GDM1 (cell line): ENCODE data around the gene MTRFR.
A peak's percentile ranks its signal among the peaks of the same experiment; 100 is the strongest.
"Not testable (repeated sequence)": the region's sequence is repeated elsewhere in the genome, so short reads cannot be mapped to it uniquely, and the experiment has no call there.

ENCODE experiments used
- DNase-seq: peaks from one replicate; lab custom pipeline; 2025; lab: John Stamatoyannopoulos, UW

MTRFR gene

DNA sequence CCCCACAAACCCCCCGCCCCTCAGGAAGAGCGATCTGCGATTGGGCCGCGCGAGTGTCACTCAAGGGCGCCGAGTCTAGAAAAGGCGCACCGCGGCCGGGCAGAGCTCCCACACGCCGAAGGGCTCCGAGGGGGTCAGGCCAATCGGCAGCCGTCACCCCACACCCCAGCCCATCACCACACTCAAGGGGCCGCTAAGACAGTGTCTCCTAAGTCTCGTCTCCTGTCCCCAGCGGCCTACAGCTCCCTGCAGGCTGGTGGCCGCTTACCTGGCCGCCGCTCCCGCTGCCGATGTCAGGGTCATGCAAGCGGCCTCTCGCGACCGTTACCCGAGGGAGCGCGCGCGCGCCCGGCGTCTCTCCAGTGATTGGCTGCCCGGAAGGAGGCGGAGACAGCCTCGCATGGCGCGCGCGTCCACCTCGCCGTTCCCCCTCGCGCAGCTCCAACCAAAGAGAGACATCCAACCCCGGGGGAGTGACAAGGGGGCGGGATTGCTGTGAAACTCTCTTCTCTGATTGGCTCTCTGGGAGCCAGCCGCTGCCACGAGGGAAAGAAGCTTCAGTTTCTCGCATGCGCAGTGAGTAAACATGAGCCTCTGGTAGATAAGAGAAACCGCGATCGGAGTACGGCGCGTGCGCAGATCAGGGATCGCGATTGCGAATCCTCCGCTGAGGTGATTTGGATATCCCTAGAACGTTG, at the start of gene MTRFR, which contains the start of gene MPHOSPH9:
MTRFR (plus strand) TSS at position 630 of the 698 bp plus-strand sequence. CDS start 20,239 bp downstream, outside the sequence.
MPHOSPH9 (minus strand) TSS at position 335 of the 698 bp plus-strand sequence. CDS start 2,777 bp downstream, outside the sequence.
- peak; percentile 99 for DNase-seq

GRCh38 chr12:123187637-123188036, 45.6 kb upstream of the MTRFR start:
- no peak for DNase-seq

DNA sequence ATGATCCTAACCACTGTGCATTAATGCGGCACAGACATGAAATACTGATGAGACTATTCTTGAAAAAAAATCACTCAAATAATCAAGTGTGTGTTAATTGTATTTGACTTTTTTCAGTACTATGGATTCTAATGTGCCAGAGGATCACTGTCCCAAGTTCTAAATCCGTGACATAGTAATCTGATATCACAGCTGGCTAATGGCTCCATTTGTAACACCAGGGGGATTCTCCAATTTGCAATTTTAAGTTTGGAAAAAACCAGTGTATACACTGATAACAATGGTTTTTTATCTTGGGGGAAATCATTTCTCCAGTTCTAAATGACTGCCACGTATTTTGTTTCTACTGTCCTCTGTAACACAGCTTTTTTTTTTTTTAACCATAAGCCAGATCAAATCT, 33.3 kb upstream of the MTRFR start:
- no peak for DNase-seq

GRCh38 chr12:123200414-123200813, 32.8 kb upstream of the MTRFR start:
- no peak for DNase-seq

DNA sequence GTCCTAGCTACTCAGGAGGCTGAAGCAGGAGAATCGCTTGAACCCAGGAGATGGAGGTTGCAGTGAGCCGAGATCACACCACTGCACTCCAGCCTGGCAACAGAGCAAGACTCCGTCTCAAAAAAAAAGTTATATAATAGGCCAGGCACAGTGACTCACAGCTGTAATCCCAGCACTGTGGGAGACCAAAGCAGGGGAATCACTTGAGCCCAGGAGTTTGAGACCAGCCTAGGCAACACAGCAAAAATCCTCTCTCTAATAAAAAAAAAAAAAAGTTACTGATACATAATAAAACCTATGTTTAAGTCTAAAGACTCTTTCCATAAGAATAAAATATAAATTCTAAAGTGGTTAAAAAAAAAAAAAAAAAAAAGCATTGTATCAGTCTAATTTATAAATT, 26.4 kb upstream of the MTRFR start:
- DNase-seq, result not testable (repeated sequence)

DNA sequence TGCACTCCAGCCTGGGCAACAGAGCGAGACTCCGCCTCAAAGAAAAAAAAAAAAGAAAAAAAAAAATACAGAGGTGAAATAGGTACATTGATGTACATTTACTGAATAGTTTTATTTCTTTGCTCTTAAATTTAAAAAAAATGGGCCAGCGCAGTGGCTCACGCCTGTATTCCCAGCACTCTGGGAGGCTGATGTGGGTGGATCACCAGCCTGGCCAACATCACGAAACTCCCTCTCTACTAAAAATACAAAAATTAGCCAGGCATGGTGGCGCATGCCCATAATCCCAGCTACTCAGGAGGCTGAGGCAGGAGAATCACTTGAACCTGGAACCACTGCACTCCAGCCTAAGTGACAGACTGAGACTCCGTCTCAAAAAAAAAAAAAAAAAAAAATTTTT, 25.4 kb upstream of the MTRFR start:
- not testable (repeated sequence) for DNase-seq

- DNase-seq, result peak; percentile 13
Measured at GRCh38 chr12:123223241-123223668, 10.0 kb upstream of the MTRFR start.

DNA sequence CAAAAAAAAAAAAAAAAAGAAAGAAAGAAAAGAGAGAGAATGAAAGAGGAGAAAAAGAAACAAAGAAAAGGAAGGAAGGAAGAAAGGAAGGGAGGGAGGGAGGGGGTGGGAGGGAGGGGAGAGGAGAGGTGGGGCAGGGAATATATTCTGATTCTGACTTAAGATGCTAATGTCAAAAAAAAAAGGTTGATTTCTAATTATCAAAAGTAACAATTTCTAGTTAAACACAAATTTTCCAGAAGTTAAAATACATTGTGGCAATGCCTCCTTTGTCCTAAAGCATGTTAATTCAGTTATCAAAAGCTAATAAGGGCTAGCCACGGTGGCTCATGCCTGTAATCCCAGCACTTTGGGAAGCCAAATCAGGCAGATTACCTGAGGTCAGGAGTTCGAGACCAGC, 7.8 kb upstream of the MTRFR start:
- no peak for DNase-seq

GRCh38 chr12:123227581-123228258, 5.5 kb upstream of the MTRFR start:
- DNase-seq, result no peak

GRCh38 chr12:123229051-123229450, 4.2 kb upstream of the MTRFR start:
- DNase-seq, result no peak

DNA sequence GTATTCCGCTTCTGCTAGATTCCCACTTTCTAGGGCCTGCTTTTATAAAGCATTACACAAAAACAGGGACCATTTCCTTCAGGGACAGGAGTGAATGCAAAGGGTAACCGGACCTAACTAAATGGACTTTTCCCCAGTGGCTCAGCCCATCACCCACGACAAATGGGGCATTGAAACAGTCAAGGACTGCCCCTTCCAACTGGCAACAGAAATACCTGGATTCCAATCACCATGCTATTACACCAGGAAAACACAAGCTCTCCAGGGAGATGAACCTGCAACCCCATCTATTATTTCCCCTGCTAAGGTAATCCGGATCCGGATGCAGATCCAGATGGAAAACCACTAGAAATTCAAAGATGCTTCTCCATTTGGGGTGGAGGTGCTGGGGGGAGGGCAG, 1.3 kb upstream of the MTRFR start:
- DNase-seq, result no peak

DNA sequence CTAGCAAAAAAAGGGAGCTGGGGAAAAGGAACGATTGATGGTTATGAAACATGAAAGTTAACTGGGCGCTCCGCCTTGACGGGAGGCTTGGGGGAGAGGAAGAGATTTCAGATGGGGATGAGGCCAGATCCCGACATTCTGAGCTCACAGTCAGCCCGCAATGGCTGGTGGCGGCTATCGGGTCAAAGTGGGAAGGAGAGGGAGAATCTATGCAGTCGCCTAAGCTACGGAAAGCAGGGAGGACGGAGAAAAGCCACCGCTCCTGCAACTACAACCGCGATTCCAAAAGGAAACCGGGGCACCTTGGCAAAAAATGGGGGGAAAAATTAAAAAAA, 797 bp upstream of the MTRFR start:
- no peak for DNase-seq

DNA sequence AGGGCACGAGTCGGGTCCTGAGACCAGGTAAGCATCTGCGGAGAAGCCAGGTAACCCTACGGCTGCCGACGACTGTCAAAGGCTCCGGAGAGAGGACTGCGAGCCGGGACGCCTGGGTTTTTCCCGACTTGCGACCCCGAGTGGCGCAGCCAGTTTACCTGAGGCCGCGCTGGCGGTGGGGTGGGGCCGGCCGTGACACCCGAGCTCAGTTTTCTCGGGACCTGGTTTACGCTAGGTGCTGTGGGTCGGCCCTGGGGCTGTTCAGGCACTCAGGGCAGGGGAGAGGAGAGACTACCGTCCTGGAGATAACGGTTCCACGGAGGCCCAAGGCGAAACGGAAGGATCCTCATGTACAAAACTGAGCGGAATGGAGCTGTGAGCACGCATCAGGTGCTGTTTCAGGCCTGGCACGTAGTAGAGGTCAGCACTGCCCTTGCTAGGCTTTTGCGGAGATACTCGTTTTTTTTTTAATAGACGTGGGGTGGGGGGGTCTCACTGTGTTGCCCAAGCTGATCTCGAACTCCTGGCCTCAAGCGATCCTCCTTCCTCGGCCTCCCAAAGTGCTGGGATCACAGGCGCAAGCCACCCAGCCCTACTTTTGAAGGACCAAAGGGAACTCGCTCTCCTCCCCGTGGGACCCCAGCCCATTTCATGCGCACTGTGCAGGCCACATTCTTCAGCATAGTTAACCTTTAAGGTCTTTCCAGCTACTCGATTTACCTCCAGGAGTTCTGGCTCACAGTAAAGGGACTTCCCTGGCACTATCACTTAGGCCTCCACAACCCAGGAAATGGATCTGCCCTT, 471 bp downstream of the MTRFR start:
- no peak for DNase-seq

GRCh38 chr12:123237646-123238329, 4.6 kb downstream of the MTRFR start:
- DNase-seq, result peak; percentile 17

GRCh38 chr12:123238330-123238682, 5.1 kb downstream of the MTRFR start:
- DNase-seq, result no peak

- DNase-seq, result no peak
Measured at GRCh38 chr12:123238961-123239360, 5.7 kb downstream of the MTRFR start.

- no peak for DNase-seq
Measured at GRCh38 chr12:123242116-123242904, 9.1 kb downstream of the MTRFR start.

GRCh38 chr12:123243671-123244262, 10.5 kb downstream of the MTRFR start:
- no peak for DNase-seq

- DNase-seq, result no peak
Measured at GRCh38 chr12:123245678-123246077, 12.4 kb downstream of the MTRFR start.

DNA sequence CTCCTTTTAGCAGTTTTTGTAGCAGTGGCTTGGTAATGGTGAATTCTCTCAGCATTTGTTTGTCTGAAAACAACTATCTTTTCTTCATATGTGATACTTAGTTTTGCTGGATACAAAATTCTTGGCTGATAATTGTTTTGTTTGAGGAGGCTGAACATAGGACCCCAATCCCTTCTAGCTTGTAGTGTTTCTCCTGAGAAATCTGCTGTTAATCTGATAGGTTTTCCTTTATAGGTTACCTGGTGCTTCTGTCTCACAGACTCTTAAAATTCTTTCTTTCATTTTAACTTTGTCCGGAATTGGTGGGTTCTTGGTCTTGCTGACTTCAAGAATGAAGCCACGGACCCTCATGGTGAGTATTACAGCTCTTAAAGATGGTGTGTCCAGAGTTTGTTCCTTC, 14.9 kb downstream of the MTRFR start:
- not testable (repeated sequence) for DNase-seq
